ENCODE measurements around the gene FGF9. TPM values are rescaled to one million over a fixed set of nuclear protein-coding genes. Genes with fewer than 3 reads are reported as not detected.

FGF9 gene
- total RNA-seq, 1 experiment from 2014 or later: 1.5 TPM

DNA sequence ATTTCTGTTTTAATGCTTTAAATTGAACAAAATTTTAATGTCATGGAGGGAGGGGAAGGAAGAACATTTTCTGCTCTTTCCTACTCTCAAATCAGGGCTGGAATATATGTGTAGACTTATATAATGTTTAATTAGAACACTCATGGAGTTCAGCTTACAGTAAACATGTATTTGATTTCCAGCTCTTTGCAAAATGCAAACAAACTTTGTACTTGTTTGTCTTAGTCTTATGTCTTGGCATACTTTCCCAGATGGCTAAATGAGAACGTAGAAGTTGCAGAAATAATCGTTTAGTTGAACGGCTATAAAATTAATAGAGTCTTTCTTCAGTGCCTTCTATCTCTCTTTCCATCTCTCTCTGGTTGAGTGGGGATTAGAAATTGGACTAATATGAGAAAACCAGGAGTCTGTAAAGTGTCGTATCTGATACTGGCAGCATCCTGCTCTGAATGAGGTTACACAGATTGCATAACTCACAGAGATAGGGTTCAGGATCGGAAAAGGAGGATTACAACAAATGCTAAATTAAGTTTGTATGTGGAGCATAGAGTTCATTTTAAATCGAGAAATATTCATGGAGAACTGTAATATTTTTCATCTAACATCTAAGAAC lies 82.3 kb downstream of the FGF9 start:
- H3K9ac ChIP-seq (ENCODE audit: low read length): no peak overlapping the region

More for the DNA sequence above, 82.3 kb downstream of the FGF9 start:
- Histone ChIP-seq H2AFZ (ENCODE audit: low read depth, low read length, poor library complexity, severe bottlenecking) (no peak overlapping the region), H3K27ac (ENCODE audit: low read depth, low read length) (no peak overlapping the region), H3K4me1 (ENCODE audit: control insufficient read depth in 1 of 2, insufficient read depth in 2 of 2, low read length in 2 of 2) (no peaks in the 10 kb centered on the region), H3K9me3 (ENCODE audit: control insufficient read depth in 1 of 2, insufficient read depth in 1 of 2, low read depth in 1 of 2, low read length in 2 of 2) (no peaks in the 10 kb centered on the region), H3K79me2 (ENCODE audit: insufficient read depth, low read length) (no peaks in the 10 kb centered on the region), H3K4me3 (replicated peaks in 1 of 2; ENCODE audit: low read depth in 1 of 2, low read length in 2 of 2) (no peak overlapping the region), H3K36me3 (ENCODE audit: control insufficient read depth in 1 of 2, insufficient read depth in 2 of 2, low read length in 2 of 2) (no peaks in the 10 kb centered on the region), H3K9me2 (ENCODE audit: insufficient read depth) (no peaks in the 10 kb centered on the region), H3K27me3 (ENCODE audit: insufficient read depth, low read length) (no peaks in the 10 kb centered on the region), H4K20me1 (ENCODE audit: insufficient read depth) (no peaks in the 10 kb centered on the region), H3K4me2 (ENCODE audit: low read length) (no peak overlapping the region)
- POLR2A ChIA-PET: no interaction called here
- DNase-seq (ENCODE audit: low read depth, low spot score) (no peak), ATAC-seq (no peak)
- intact Hi-C loops (cut with micrococcal nuclease): no loop called here
- CTCF ChIA-PET: no interaction called here
- BruUV-seq (replicated peaks): no TSS peak
- RAD21 ChIA-PET (ENCODE audit: low non-redundant PET in 1 of 2, low total read pairs in 2 of 2, uncharacterized antibody in 2 of 2, unreplicated experiment in 2 of 2): no interaction called here
- TF ChIP-seq ZNF274 (IDR thresholded peaks at IDR 0.05; ENCODE audit: low read depth, low read length) (no peak), JUND (IDR thresholded peaks at IDR 0.05) (no peak), SRF (IDR thresholded peaks at IDR 0.05; ENCODE audit: low read depth) (no peak), TCF7L2 (IDR thresholded peaks at IDR 0.05; ENCODE audit: borderline replicate concordance, extremely low read depth, insufficient read depth, insufficient read length) (no peak), POLR2AphosphoS5 (IDR thresholded peaks at IDR 0.05; ENCODE audit: low read depth, low read length) (no peak), POLR2A (IDR thresholded peaks at IDR 0.05; ENCODE audit: borderline replicate concordance, extremely low read depth, insufficient read depth, insufficient read length) (no peak), EGR1 (IDR thresholded peaks at IDR 0.05; ENCODE audit: low read depth) (no peak), ELF1 (IDR thresholded peaks at IDR 0.05; ENCODE audit: borderline replicate concordance, low read depth) (no peak), YY1 (IDR thresholded peaks at IDR 0.05; ENCODE audit: extremely low read depth, insufficient replicate concordance, low read depth, low read length) (no peak), SP1 (IDR thresholded peaks at IDR 0.05; ENCODE audit: low read depth) (no peak), EZH2phosphoT487 (IDR thresholded peaks at IDR 0.05; ENCODE audit: borderline replicate concordance) (no peak)
- TF ChIP-seq, protein P1, sequence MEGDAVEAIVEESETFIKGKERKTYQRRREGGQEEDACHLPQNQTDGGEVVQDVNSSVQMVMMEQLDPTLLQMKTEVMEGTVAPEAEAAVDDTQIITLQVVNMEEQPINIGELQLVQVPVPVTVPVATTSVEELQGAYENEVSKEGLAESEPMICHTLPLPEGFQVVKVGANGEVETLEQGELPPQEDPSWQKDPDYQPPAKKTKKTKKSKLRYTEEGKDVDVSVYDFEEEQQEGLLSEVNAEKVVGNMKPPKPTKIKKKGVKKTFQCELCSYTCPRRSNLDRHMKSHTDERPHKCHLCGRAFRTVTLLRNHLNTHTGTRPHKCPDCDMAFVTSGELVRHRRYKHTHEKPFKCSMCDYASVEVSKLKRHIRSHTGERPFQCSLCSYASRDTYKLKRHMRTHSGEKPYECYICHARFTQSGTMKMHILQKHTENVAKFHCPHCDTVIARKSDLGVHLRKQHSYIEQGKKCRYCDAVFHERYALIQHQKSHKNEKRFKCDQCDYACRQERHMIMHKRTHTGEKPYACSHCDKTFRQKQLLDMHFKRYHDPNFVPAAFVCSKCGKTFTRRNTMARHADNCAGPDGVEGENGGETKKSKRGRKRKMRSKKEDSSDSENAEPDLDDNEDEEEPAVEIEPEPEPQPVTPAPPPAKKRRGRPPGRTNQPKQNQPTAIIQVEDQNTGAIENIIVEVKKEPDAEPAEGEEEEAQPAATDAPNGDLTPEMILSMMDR (IDR thresholded peaks at IDR 0.05 in 2 of 3, conservative IDR thresholded peaks at IDR 0.05 in 1 of 3; ENCODE audit: borderline replicate concordance in 1 of 3, insufficient read depth in 1 of 3, low read depth in 2 of 3, low read length in 2 of 3): no peak
- TF ChIP-seq, protein P2, sequence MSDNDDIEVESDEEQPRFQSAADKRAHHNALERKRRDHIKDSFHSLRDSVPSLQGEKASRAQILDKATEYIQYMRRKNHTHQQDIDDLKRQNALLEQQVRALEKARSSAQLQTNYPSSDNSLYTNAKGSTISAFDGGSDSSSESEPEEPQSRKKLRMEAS (IDR thresholded peaks at IDR 0.05): no peak
- TF ChIP-seq, protein P3, sequence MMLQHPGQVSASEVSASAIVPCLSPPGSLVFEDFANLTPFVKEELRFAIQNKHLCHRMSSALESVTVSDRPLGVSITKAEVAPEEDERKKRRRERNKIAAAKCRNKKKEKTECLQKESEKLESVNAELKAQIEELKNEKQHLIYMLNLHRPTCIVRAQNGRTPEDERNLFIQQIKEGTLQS (IDR thresholded peaks at IDR 0.05): no peak
- TF ChIP-seq, protein P4, sequence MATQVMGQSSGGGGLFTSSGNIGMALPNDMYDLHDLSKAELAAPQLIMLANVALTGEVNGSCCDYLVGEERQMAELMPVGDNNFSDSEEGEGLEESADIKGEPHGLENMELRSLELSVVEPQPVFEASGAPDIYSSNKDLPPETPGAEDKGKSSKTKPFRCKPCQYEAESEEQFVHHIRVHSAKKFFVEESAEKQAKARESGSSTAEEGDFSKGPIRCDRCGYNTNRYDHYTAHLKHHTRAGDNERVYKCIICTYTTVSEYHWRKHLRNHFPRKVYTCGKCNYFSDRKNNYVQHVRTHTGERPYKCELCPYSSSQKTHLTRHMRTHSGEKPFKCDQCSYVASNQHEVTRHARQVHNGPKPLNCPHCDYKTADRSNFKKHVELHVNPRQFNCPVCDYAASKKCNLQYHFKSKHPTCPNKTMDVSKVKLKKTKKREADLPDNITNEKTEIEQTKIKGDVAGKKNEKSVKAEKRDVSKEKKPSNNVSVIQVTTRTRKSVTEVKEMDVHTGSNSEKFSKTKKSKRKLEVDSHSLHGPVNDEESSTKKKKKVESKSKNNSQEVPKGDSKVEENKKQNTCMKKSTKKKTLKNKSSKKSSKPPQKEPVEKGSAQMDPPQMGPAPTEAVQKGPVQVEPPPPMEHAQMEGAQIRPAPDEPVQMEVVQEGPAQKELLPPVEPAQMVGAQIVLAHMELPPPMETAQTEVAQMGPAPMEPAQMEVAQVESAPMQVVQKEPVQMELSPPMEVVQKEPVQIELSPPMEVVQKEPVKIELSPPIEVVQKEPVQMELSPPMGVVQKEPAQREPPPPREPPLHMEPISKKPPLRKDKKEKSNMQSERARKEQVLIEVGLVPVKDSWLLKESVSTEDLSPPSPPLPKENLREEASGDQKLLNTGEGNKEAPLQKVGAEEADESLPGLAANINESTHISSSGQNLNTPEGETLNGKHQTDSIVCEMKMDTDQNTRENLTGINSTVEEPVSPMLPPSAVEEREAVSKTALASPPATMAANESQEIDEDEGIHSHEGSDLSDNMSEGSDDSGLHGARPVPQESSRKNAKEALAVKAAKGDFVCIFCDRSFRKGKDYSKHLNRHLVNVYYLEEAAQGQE (IDR thresholded peaks at IDR 0.05; ENCODE audit: low read depth): no peak
- TF ChIP-seq, protein P5, sequence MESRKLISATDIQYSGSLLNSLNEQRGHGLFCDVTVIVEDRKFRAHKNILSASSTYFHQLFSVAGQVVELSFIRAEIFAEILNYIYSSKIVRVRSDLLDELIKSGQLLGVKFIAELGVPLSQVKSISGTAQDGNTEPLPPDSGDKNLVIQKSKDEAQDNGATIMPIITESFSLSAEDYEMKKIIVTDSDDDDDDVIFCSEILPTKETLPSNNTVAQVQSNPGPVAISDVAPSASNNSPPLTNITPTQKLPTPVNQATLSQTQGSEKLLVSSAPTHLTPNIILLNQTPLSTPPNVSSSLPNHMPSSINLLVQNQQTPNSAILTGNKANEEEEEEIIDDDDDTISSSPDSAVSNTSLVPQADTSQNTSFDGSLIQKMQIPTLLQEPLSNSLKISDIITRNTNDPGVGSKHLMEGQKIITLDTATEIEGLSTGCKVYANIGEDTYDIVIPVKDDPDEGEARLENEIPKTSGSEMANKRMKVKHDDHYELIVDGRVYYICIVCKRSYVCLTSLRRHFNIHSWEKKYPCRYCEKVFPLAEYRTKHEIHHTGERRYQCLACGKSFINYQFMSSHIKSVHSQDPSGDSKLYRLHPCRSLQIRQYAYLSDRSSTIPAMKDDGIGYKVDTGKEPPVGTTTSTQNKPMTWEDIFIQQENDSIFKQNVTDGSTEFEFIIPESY (IDR thresholded peaks at IDR 0.05; ENCODE audit: extremely low read depth, insufficient replicate concordance, low read length): no peak
